Neural progenitor cell (in vitro differentiated cells): ENCODE measurements around the gene ZFYVE9. TPM values are rescaled to one million over a fixed set of nuclear protein-coding genes. Genes with fewer than 3 reads are reported as not detected.

ENCODE experiments used
- DNase-seq: peaks from one replicate; pipeline ENCODE4 v3.0.0-alpha.2; 2016; ENCODE audit warnings: low spot score
- H2AFZ ChIP-seq: fragments of 200-600 bp; sonication (generic); replicated peaks from 2 replicates; pipeline ENCODE4 v1.6.1; 2016; ENCODE audit warnings: antibody characterized with exemption
- H3F3A ChIP-seq: fragments of 200-600 bp; sonication (generic); 2 replicates; pipeline ENCODE4 v1.6.1; 2016; ENCODE audit warnings: antibody characterized with exemption, low read depth
- H3K27ac ChIP-seq: fragments of 200-600 bp; sonication (generic); 2 replicates; pipeline ENCODE4 v1.5.1; 2016; ENCODE audit warnings: mild to moderate bottlenecking
- H3K27me3 ChIP-seq: fragments of 200-600 bp; sonication (generic); 2 replicates; pipeline ENCODE4 v1.6.1; 2016; ENCODE audit warnings: mild to moderate bottlenecking, moderate library complexity
- H3K36me3 ChIP-seq: fragments of 200-600 bp; sonication (generic); 2 replicates; pipeline ENCODE4 v1.5.1; 2016
- H3K4me1 ChIP-seq: fragments of 200-600 bp; sonication (generic); 2 replicates; pipeline ENCODE4 v1.6.1; 2016; ENCODE audit warnings: mixed run types
- H3K4me2 ChIP-seq: fragments of 200-600 bp; sonication (generic); 2 replicates; pipeline ENCODE4 v1.6.1; 2016
- H3K4me3 ChIP-seq: fragments of 200-600 bp; sonication (generic); 2 replicates; pipeline ENCODE4 v1.5.1; 2016
- H3K79me2 ChIP-seq: fragments of 200-600 bp; sonication (generic); 2 replicates; pipeline ENCODE4 v1.6.1; 2016; ENCODE audit warnings: low read depth
- H3K9ac ChIP-seq: fragments of 200-600 bp; sonication (generic); 2 replicates; pipeline ENCODE4 v1.6.1; 2016
- H3K9me3 ChIP-seq: fragments of 200-600 bp; sonication (generic); 2 replicates; pipeline ENCODE4 v1.5.1; 2016; ENCODE audit warnings: low read depth
- H4K20me1 ChIP-seq: fragments of 200-600 bp; sonication (generic); 2 replicates; pipeline ENCODE4 v1.6.1; 2016; ENCODE audit warnings: low read depth
- H3K27ac Mint-ChIP-seq: 3 replicates; pipeline ENCODE4 v1.8.0; 2021; ENCODE audit warnings: mixed read lengths
- H3K27me3 Mint-ChIP-seq: 2 replicates; pipeline ENCODE4 v1.8.0; 2022; ENCODE audit warnings: low read depth, mild to moderate bottlenecking, inconsistent platforms, moderate library complexity, mixed read lengths; ENCODE audit not compliant: insufficient read depth
- H3K36me3 Mint-ChIP-seq: 3 replicates; pipeline ENCODE4 v1.8.0; 2021; ENCODE audit warnings: mixed read lengths
- H3K4me1 Mint-ChIP-seq: 3 replicates; pipeline ENCODE4 v1.8.0; 2021; ENCODE audit warnings: mixed read lengths
- H3K4me3 Mint-ChIP-seq: 3 replicates; pipeline ENCODE4 v1.8.0; 2021; ENCODE audit warnings: mild to moderate bottlenecking, moderate library complexity, mixed read lengths
- H3K9me3 Mint-ChIP-seq: 3 replicates; pipeline ENCODE4 v1.8.0; 2020; ENCODE audit warnings: mixed read lengths
- EZH2 ChIP-seq: fragments of 200-600 bp; sonication (generic); IDR thresholded peaks from 2 replicates; pipeline ENCODE4 v1.6.1; 2017; ENCODE audit warnings: antibody characterized with exemption, mild to moderate bottlenecking, moderate library complexity
- EZH2phosphoT487 ChIP-seq: fragments of 200-600 bp; sonication (generic); IDR thresholded peaks from 2 replicates; pipeline ENCODE4 v1.6.1; 2017; ENCODE audit warnings: antibody characterized with exemption
- total RNA-seq: library from RNA; depleted of rRNA; stranded (reverse); fragments of >200 nt; gene quantifications from 2 replicates; pipeline ENCODE4 v1.2.3, GENCODE V29; 2015; ENCODE audit warnings: low replicate concordance
- TF ChIP-seq, protein P1 (sequence below): fragments of 200-600 bp; sonication (generic); IDR thresholded peaks from 2 replicates; pipeline ENCODE4 v1.5.1; 2017; ENCODE audit warnings: antibody characterized with exemption, mild to moderate bottlenecking

Gene ZFYVE9
- total RNA-seq, 1 donor from 2014 or later: 42.7 TPM

DNA sequence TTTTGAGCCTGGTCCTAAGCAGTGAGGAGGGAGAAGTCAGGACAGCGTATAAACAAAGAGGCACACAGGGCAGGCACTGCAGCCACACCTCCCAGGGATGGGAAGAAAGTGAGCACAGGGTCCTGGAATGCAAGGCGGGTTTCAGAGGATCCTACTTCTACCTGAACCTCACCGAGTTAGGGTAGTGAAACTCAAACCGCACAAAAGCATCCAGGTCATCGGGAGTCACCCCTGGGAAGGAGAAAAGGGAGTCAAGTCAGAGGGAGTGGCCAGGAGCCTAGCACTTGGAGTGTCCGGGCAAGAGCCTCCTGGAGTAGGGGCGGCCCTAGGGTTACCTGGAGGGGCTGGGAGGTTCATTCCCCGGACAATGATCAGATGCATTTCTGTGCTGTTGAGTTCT, 213.5 kb downstream of the ZFYVE9 start:
- Histone ChIP-seq H2AFZ (no peak overlapping the region), H3K27ac (no peak overlapping the region), H3K27me3 (no peaks in the 10 kb centered on the region), H4K20me1 (no peaks in the 10 kb centered on the region), H3K9ac (no peak overlapping the region), H3K9me3 (no peaks in the 10 kb centered on the region), H3K4me1 (peaks cover 16% of the 10 kb centered on the region), H3K4me2 (no peak overlapping the region), H3K4me3 (no peak overlapping the region), H3K36me3 (no peaks in the 10 kb centered on the region), H3K79me2 (no peaks in the 10 kb centered on the region), H3F3A (peaks cover 21% of the 10 kb centered on the region)
- H3K36me3 Mint-ChIP-seq: peaks cover 41% of the 10 kb centered on the region
- H3K4me3 Mint-ChIP-seq: peak overlapping the region; percentile 55
- H3K9me3 Mint-ChIP-seq: no peaks in the 10 kb centered on the region
- peaks cover 11% of the 10 kb centered on the region for H3K4me1 Mint-ChIP-seq
- TF ChIP-seq, protein P1, sequence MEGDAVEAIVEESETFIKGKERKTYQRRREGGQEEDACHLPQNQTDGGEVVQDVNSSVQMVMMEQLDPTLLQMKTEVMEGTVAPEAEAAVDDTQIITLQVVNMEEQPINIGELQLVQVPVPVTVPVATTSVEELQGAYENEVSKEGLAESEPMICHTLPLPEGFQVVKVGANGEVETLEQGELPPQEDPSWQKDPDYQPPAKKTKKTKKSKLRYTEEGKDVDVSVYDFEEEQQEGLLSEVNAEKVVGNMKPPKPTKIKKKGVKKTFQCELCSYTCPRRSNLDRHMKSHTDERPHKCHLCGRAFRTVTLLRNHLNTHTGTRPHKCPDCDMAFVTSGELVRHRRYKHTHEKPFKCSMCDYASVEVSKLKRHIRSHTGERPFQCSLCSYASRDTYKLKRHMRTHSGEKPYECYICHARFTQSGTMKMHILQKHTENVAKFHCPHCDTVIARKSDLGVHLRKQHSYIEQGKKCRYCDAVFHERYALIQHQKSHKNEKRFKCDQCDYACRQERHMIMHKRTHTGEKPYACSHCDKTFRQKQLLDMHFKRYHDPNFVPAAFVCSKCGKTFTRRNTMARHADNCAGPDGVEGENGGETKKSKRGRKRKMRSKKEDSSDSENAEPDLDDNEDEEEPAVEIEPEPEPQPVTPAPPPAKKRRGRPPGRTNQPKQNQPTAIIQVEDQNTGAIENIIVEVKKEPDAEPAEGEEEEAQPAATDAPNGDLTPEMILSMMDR: no peak
- no peak for TF ChIP-seq EZH2
- no peak for TF ChIP-seq EZH2phosphoT487
- no peak overlapping the region for H3K27ac Mint-ChIP-seq
- no peak for DNase-seq
- H3K27me3 Mint-ChIP-seq: peaks cover 13% of the 10 kb centered on the region

DNA sequence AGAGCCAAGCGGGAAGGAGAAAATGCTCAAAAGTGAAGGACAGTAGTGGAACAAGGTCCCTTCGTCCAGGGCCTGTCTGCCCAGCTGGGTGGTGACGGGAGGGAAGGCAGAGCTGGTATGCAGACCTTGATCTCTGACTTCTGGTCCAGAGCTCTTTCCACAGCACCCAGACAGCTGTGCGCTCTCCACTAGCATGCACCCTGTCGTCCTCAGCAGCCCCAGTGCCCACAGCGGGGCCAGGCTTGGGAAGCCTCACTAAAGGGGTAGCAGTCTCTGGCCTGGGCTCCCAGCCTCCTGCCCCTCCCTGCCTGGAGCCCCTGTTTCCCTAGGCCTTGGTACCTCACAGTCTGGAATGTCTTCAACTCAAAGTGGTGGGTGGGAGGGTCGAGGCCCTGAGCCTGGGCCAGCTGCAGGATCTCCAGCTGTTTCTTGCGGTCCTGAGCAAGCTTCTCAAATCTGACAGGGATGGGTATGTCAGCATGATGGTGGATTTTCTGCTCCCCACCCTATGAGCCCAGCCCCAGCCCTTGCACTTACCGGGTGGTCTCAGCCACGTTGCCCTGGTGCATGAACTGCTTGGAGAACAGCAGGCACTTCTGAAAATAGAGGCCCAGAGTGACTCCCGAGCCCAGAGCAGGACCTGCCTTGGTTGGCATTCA, 214.1 kb downstream of the ZFYVE9 start:
- H3K4me1 Mint-ChIP-seq: peaks cover 5% of the 10 kb centered on the region
- Histone ChIP-seq H3F3A (peaks cover 16% of the 10 kb centered on the region), H2AFZ (no peak overlapping the region), H3K4me3 (no peak overlapping the region), H3K9ac (no peak overlapping the region), H3K4me2 (no peak overlapping the region), H3K4me1 (peaks cover 11% of the 10 kb centered on the region), H3K27me3 (no peaks in the 10 kb centered on the region), H3K27ac (no peak overlapping the region), H3K79me2 (no peaks in the 10 kb centered on the region), H3K36me3 (no peaks in the 10 kb centered on the region), H3K9me3 (no peaks in the 10 kb centered on the region), H4K20me1 (no peaks in the 10 kb centered on the region)
- H3K4me3 Mint-ChIP-seq: peak overlapping the region; percentile 55
- no peak for DNase-seq
- TF ChIP-seq EZH2 (no peak), EZH2phosphoT487 (no peak)
- TF ChIP-seq, protein P1: no peak
- peaks cover 41% of the 10 kb centered on the region for H3K36me3 Mint-ChIP-seq
- peaks cover 13% of the 10 kb centered on the region for H3K27me3 Mint-ChIP-seq
- no peaks in the 10 kb centered on the region for H3K9me3 Mint-ChIP-seq
- no peak overlapping the region for H3K27ac Mint-ChIP-seq

DNA sequence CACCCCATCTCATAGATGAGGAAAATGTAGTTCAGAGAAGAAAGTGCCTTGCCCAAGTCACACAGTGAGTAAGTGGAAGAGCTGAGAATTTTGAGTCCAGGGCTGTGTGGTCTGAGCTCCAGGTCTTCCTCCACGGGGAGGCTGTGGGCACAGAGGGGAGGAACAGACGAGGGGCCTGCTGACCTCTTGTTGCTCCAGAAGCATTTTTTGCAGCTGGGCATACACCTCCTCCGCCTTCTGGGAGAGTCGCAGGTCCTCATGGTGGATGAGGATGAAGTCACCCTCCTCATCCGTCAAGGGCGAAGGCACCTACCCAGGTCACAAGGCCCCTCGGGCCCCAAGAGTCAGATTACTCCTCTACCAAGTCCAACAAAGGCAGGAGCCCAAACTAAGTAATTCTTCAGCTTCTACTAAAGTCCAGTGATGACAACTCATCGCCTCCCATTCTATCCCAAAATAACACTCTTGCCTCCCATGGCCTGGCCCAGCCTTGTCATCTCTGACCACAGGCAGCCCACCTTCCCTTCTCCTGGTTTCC, 215.0 kb downstream of the ZFYVE9 start:
- Histone ChIP-seq H3K4me1 (peaks cover 3% of the 10 kb centered on the region), H3K9ac (no peak overlapping the region), H3K9me3 (no peaks in the 10 kb centered on the region), H3K36me3 (no peaks in the 10 kb centered on the region), H3K4me2 (no peak overlapping the region), H3K4me3 (no peak overlapping the region), H3F3A (peaks cover 7% of the 10 kb centered on the region), H3K27me3 (no peaks in the 10 kb centered on the region), H3K27ac (no peak overlapping the region), H2AFZ (no peak overlapping the region), H4K20me1 (no peaks in the 10 kb centered on the region), H3K79me2 (no peaks in the 10 kb centered on the region)
- DNase-seq: no peak
- H3K4me3 Mint-ChIP-seq: no peak overlapping the region
- H3K27ac Mint-ChIP-seq: no peak overlapping the region
- peaks cover 50% of the 10 kb centered on the region for H3K36me3 Mint-ChIP-seq
- TF ChIP-seq, protein P1: no peak
- no peak for TF ChIP-seq EZH2phosphoT487
- no peak for TF ChIP-seq EZH2
- peaks cover 15% of the 10 kb centered on the region for H3K27me3 Mint-ChIP-seq
- H3K4me1 Mint-ChIP-seq: no peaks in the 10 kb centered on the region
- H3K9me3 Mint-ChIP-seq: no peaks in the 10 kb centered on the region
